ENCODE data around the gene ADRA2C.

Gene ADRA2C

GRCh38 chr4:3790006-3790561, 23.9 kb downstream of the ADRA2C start:
- Mint-ChIP-seq H3K27me3 (peaks cover 70% of the 10 kb centered on the region), H3K4me1 (no peaks in the 10 kb centered on the region), H3K4me3 (no peak overlapping the region), H3K27ac (ENCODE audit: low read depth) (no peak overlapping the region), H3K9me3 (peaks cover 6% of the 10 kb centered on the region), H3K36me3 (ENCODE audit: insufficient read depth) (peaks cover 3% of the 10 kb centered on the region)
- ATAC-seq (replicated peaks; ENCODE audit: extremely low read depth, poor library complexity, severe bottlenecking) (no peak), DNase-seq (ENCODE audit: low spot score in 2 of 2) (no peak)

- H3K9me3 Mint-ChIP-seq: peaks cover 14% of the 10 kb centered on the region
- ATAC-seq (replicated peaks; ENCODE audit: extremely low read depth, poor library complexity, severe bottlenecking) (no peak), DNase-seq (ENCODE audit: low spot score in 2 of 2) (no peak)
- no peaks in the 10 kb centered on the region for H3K4me1 Mint-ChIP-seq
- no peak overlapping the region for H3K4me3 Mint-ChIP-seq
- H3K36me3 Mint-ChIP-seq (ENCODE audit: insufficient read depth): no peaks in the 10 kb centered on the region
- H3K27me3 Mint-ChIP-seq: peaks cover 70% of the 10 kb centered on the region
- no peak overlapping the region for H3K27ac Mint-ChIP-seq (ENCODE audit: low read depth)
Observed at GRCh38 chr4:3791256-3791655, 25.1 kb downstream of the ADRA2C start.

- no peaks in the 10 kb centered on the region for H3K36me3 Mint-ChIP-seq (ENCODE audit: insufficient read depth)
- no peak overlapping the region for H3K27ac Mint-ChIP-seq (ENCODE audit: low read depth)
- H3K27me3 Mint-ChIP-seq: peaks cover 68% of the 10 kb centered on the region
- no peak overlapping the region for H3K4me3 Mint-ChIP-seq
- no peak for DNase-seq (ENCODE audit: low spot score in 2 of 2)
- no peaks in the 10 kb centered on the region for H3K4me1 Mint-ChIP-seq
- no peak for ATAC-seq (replicated peaks; ENCODE audit: extremely low read depth, poor library complexity, severe bottlenecking)
- H3K9me3 Mint-ChIP-seq: peaks cover 20% of the 10 kb centered on the region
Observed at GRCh38 chr4:3791910-3792542, 25.8 kb downstream of the ADRA2C start.

- Mint-ChIP-seq H3K27me3 (peaks cover 67% of the 10 kb centered on the region), H3K27ac (ENCODE audit: low read depth) (no peak overlapping the region), H3K4me1 (no peaks in the 10 kb centered on the region), H3K4me3 (no peak overlapping the region), H3K9me3 (peaks cover 20% of the 10 kb centered on the region), H3K36me3 (ENCODE audit: insufficient read depth) (no peaks in the 10 kb centered on the region)
- no peak for ATAC-seq (replicated peaks; ENCODE audit: extremely low read depth, poor library complexity, severe bottlenecking)
- DNase-seq (ENCODE audit: low spot score in 2 of 2): no peak
Observed at GRCh38 chr4:3792813-3793212, 26.6 kb downstream of the ADRA2C start.

- ATAC-seq (replicated peaks; ENCODE audit: extremely low read depth, poor library complexity, severe bottlenecking) (no peak), DNase-seq (ENCODE audit: low spot score in 2 of 2) (no peak)
- H3K4me3 Mint-ChIP-seq: no peak overlapping the region
- H3K9me3 Mint-ChIP-seq: peaks cover 20% of the 10 kb centered on the region
- no peak overlapping the region for H3K27ac Mint-ChIP-seq (ENCODE audit: low read depth)
- H3K36me3 Mint-ChIP-seq (ENCODE audit: insufficient read depth): no peaks in the 10 kb centered on the region
- H3K4me1 Mint-ChIP-seq: no peaks in the 10 kb centered on the region
- peaks cover 66% of the 10 kb centered on the region for H3K27me3 Mint-ChIP-seq
Observed at GRCh38 chr4:3793545-3793944, 27.4 kb downstream of the ADRA2C start.

- no peak overlapping the region for H3K4me3 Mint-ChIP-seq
- DNase-seq (ENCODE audit: low spot score in 2 of 2) (no peak), ATAC-seq (replicated peaks; ENCODE audit: extremely low read depth, poor library complexity, severe bottlenecking) (no peak)
- H3K36me3 Mint-ChIP-seq (ENCODE audit: insufficient read depth): peaks cover 1% of the 10 kb centered on the region
- no peaks in the 10 kb centered on the region for H3K4me1 Mint-ChIP-seq
- H3K27ac Mint-ChIP-seq (ENCODE audit: low read depth): no peak overlapping the region
- peaks cover 50% of the 10 kb centered on the region for H3K27me3 Mint-ChIP-seq
- H3K9me3 Mint-ChIP-seq: peaks cover 20% of the 10 kb centered on the region
Observed at GRCh38 chr4:3796960-3797359, 30.8 kb downstream of the ADRA2C start.

GRCh38 chr4:3797831-3798790, 31.9 kb downstream of the ADRA2C start:
- H3K27ac Mint-ChIP-seq (ENCODE audit: low read depth): no peak overlapping the region
- H3K9me3 Mint-ChIP-seq: peaks cover 20% of the 10 kb centered on the region
- no peak overlapping the region for H3K4me3 Mint-ChIP-seq
- H3K27me3 Mint-ChIP-seq: peaks cover 42% of the 10 kb centered on the region
- DNase-seq (ENCODE audit: low spot score in 2 of 2): no peak
- no peak for ATAC-seq (replicated peaks; ENCODE audit: extremely low read depth, poor library complexity, severe bottlenecking)
- H3K36me3 Mint-ChIP-seq (ENCODE audit: insufficient read depth): peaks cover 1% of the 10 kb centered on the region
- no peaks in the 10 kb centered on the region for H3K4me1 Mint-ChIP-seq

- Mint-ChIP-seq H3K4me3 (no peak overlapping the region), H3K4me1 (no peaks in the 10 kb centered on the region), H3K9me3 (peaks cover 19% of the 10 kb centered on the region), H3K36me3 (ENCODE audit: insufficient read depth) (peaks cover 1% of the 10 kb centered on the region), H3K27me3 (peaks cover 32% of the 10 kb centered on the region), H3K27ac (ENCODE audit: low read depth) (no peak overlapping the region)
- DNase-seq (ENCODE audit: low spot score in 2 of 2): no peak
- no peak for ATAC-seq (replicated peaks; ENCODE audit: extremely low read depth, poor library complexity, severe bottlenecking)
Observed at GRCh38 chr4:3799496-3799895, 33.3 kb downstream of the ADRA2C start.

- Mint-ChIP-seq H3K36me3 (ENCODE audit: insufficient read depth) (peaks cover 1% of the 10 kb centered on the region), H3K4me3 (no peak overlapping the region), H3K27ac (ENCODE audit: low read depth) (no peak overlapping the region), H3K27me3 (peaks cover 32% of the 10 kb centered on the region), H3K4me1 (no peaks in the 10 kb centered on the region), H3K9me3 (peaks cover 11% of the 10 kb centered on the region)
- DNase-seq (ENCODE audit: low spot score in 2 of 2) (no peak), ATAC-seq (replicated peaks; ENCODE audit: extremely low read depth, poor library complexity, severe bottlenecking) (no peak)
Observed at GRCh38 chr4:3800351-3800750, 34.2 kb downstream of the ADRA2C start.

GRCh38 chr4:3801521-3801920, 35.3 kb downstream of the ADRA2C start:
- Mint-ChIP-seq H3K27me3 (peaks cover 36% of the 10 kb centered on the region), H3K4me1 (no peaks in the 10 kb centered on the region), H3K36me3 (ENCODE audit: insufficient read depth) (peaks cover 1% of the 10 kb centered on the region), H3K9me3 (peaks cover 3% of the 10 kb centered on the region), H3K27ac (ENCODE audit: low read depth) (no peak overlapping the region), H3K4me3 (no peak overlapping the region)
- ATAC-seq (replicated peaks; ENCODE audit: extremely low read depth, poor library complexity, severe bottlenecking) (no peak), DNase-seq (ENCODE audit: low spot score in 2 of 2) (no peak)

GRCh38 chr4:3801931-3802550, 35.9 kb downstream of the ADRA2C start:
- peaks cover 1% of the 10 kb centered on the region for H3K36me3 Mint-ChIP-seq (ENCODE audit: insufficient read depth)
- DNase-seq (ENCODE audit: low spot score in 2 of 2) (no peak), ATAC-seq (replicated peaks; ENCODE audit: extremely low read depth, poor library complexity, severe bottlenecking) (no peak)
- no peaks in the 10 kb centered on the region for H3K9me3 Mint-ChIP-seq
- H3K4me1 Mint-ChIP-seq: no peaks in the 10 kb centered on the region
- no peak overlapping the region for H3K4me3 Mint-ChIP-seq
- H3K27me3 Mint-ChIP-seq: peaks cover 41% of the 10 kb centered on the region
- H3K27ac Mint-ChIP-seq (ENCODE audit: low read depth): no peak overlapping the region

GRCh38 chr4:3802571-3803474, 36.6 kb downstream of the ADRA2C start:
- no peak for DNase-seq (ENCODE audit: low spot score in 2 of 2)
- peaks cover 35% of the 10 kb centered on the region for H3K27me3 Mint-ChIP-seq
- no peak overlapping the region for H3K27ac Mint-ChIP-seq (ENCODE audit: low read depth)
- no peak for ATAC-seq (replicated peaks; ENCODE audit: extremely low read depth, poor library complexity, severe bottlenecking)
- no peak overlapping the region for H3K4me3 Mint-ChIP-seq
- peaks cover 1% of the 10 kb centered on the region for H3K36me3 Mint-ChIP-seq (ENCODE audit: insufficient read depth)
- no peaks in the 10 kb centered on the region for H3K9me3 Mint-ChIP-seq
- H3K4me1 Mint-ChIP-seq: no peaks in the 10 kb centered on the region

Measured in central memory CD8-positive, alpha-beta T cell (primary cell).